Endothelial cell of umbilical vein (primary cell): ENCODE data around the gene HYPK. TPM values are rescaled to one million over a fixed set of nuclear protein-coding genes. Genes with fewer than 3 reads are reported as not detected.

ENCODE experiments used
- BruUV-seq: library from RNA; stranded (reverse); fragments of 400-500 nt; replicated peaks from 2 replicates; lab custom pipeline; 2021; lab: Mats Ljungman, UMichigan
- CTCF ChIA-PET: fragments of 300-600, 350-600 bp; sonication (Branson Sonifier 250); formaldehyde crosslinking; loops from one replicate; lab custom pipeline; 2021; ENCODE audit warnings: antibody characterized with exemption, inconsistent platforms; lab: Charles Lee
- POLR2A ChIA-PET: fragments of 300-600, 350-600 bp; sonication (Branson Sonifier 250); formaldehyde crosslinking; loops from one replicate; lab custom pipeline; 2021; ENCODE audit warnings: antibody characterized with exemption, inconsistent platforms; lab: Charles Lee
- DNase-seq: peaks from one replicate; pipeline ENCODE4 v3.0.0-alpha.2; 2011; ENCODE audit warnings: low read depth, low spot score
- FAIRE-seq: peaks from 2 replicates; lab custom pipeline; 2011; peaks lifted over from hg19 to GRCh38; lab: Jason Lieb, UNC
- H2AFZ ChIP-seq: 2 replicates; pipeline ENCODE4 v1.6.0; 2012; ENCODE audit warnings: low read depth, low read length, control low read depth, inconsistent platforms
- H3K27ac ChIP-seq: 2 replicates; pipeline ENCODE4 v1.5.1; 2011; ENCODE audit warnings: low read depth, mild to moderate bottlenecking, control low read depth, low read length, moderate library complexity; ENCODE audit not compliant: insufficient read depth
- H3K27me3 ChIP-seq, 2 experiments: 2 replicates each; pipeline versions ENCODE4 v1.6.0 to v1.6.1; 2011; ENCODE audit warnings: low read length in 2 of 2, mixed read lengths in 1 of 2; ENCODE audit not compliant: control insufficient read depth in 2 of 2, insufficient read depth in 2 of 2
- H3K36me3 ChIP-seq, 2 experiments: 2 replicates in 1 of 2; 3 replicates in 1 of 2; pipeline ENCODE4 v1.5.1; 2011; ENCODE audit warnings: low read length in 2 of 2, mild to moderate bottlenecking in 1 of 2, moderate library complexity in 1 of 2; ENCODE audit not compliant: control insufficient read depth in 2 of 2, insufficient read depth in 2 of 2; ENCODE audit errors: extremely low read depth in 1 of 2
- H3K4me1 ChIP-seq: 3 replicates; pipeline ENCODE4 v1.5.1; 2011; ENCODE audit warnings: mild to moderate bottlenecking, low read length; ENCODE audit not compliant: control insufficient read depth, insufficient read depth; ENCODE audit errors: extremely low read depth
- H3K4me2 ChIP-seq: 2 replicates; pipeline ENCODE4 v1.6.1; 2011; ENCODE audit warnings: low read length, control low read depth, mixed read lengths; ENCODE audit not compliant: insufficient read depth
- H3K4me3 ChIP-seq, 3 experiments: fragments of 200-600 bp in 1 of 3; sonication (generic), shearing (Covaris generic) in 1 of 3; replicated peaks in 1 of 3; 2 replicates each; pipeline ENCODE4 v1.5.1; 2011 to 2016; ENCODE audit warnings: control low read depth in 3 of 3, low read length in 3 of 3, mild to moderate bottlenecking in 2 of 3, inconsistent platforms in 1 of 3, low read depth in 1 of 3, moderate library complexity in 1 of 3; ENCODE audit not compliant: insufficient read depth in 1 of 3
- H3K79me2 ChIP-seq: 2 replicates; pipeline ENCODE4 v1.6.0; 2012; ENCODE audit warnings: low read length, inconsistent platforms; ENCODE audit not compliant: control insufficient read depth, insufficient read depth
- H3K9ac ChIP-seq: replicated peaks from 2 replicates; pipeline ENCODE3; 2011; ENCODE audit warnings: low read length, control low read depth; ENCODE audit not compliant: insufficient read depth; ENCODE audit errors: extremely low read depth
- H3K9me1 ChIP-seq: replicated peaks from 3 replicates; pipeline ENCODE4 v1.6.0; 2011; ENCODE audit warnings: mild to moderate bottlenecking, low read length; ENCODE audit not compliant: control insufficient read depth, insufficient read depth; ENCODE audit errors: extremely low read depth
- H3K9me3 ChIP-seq: replicated peaks from 2 replicates; pipeline ENCODE4 v1.5.1; 2012; ENCODE audit warnings: low read length, inconsistent platforms; ENCODE audit not compliant: control insufficient read depth, insufficient read depth
- H4K20me1 ChIP-seq: replicated peaks from 2 replicates; pipeline ENCODE3; 2011; ENCODE audit warnings: mild to moderate bottlenecking, low read length; ENCODE audit not compliant: control insufficient read depth, insufficient read depth; ENCODE audit errors: extremely low read depth
- CTCF ChIP-seq, 2 donors: IDR thresholded peaks; 1 replicate in 1 of 2; 2 replicates in 1 of 2; pipeline ENCODE4 v1.5.1; 2011; ENCODE audit warnings: low read length in 2 of 2, mild to moderate bottlenecking in 2 of 2, moderate library complexity in 2 of 2, control low read depth in 1 of 2, inconsistent platforms in 1 of 2, low read depth in 1 of 2; ENCODE audit not compliant: insufficient read depth in 1 of 2; ENCODE audit errors: extremely low read depth in 1 of 2
- EZH2 ChIP-seq: IDR thresholded peaks from 2 replicates; pipeline ENCODE4 v1.6.1; 2012; ENCODE audit warnings: borderline replicate concordance, low read depth, mild to moderate bottlenecking, moderate library complexity, low read length, inconsistent platforms; ENCODE audit not compliant: severe bottlenecking
- FOS ChIP-seq: IDR thresholded peaks from 2 replicates; pipeline ENCODE4 v1.6.1; 2011; ENCODE audit warnings: mild to moderate bottlenecking, low read length, moderate library complexity, borderline replicate concordance; ENCODE audit not compliant: insufficient read depth
- GATA2 ChIP-seq: IDR thresholded peaks from 2 replicates; pipeline ENCODE4 v1.7.0; 2011; ENCODE audit warnings: low read depth, mild to moderate bottlenecking, moderate library complexity, mixed read lengths, low read length; ENCODE audit not compliant: insufficient read length, insufficient read depth
- JUN ChIP-seq: IDR thresholded peaks from 2 replicates; pipeline ENCODE4 v1.6.1; 2011; ENCODE audit warnings: borderline replicate concordance, low read depth; ENCODE audit not compliant: insufficient read length, insufficient read depth
- MAX ChIP-seq: IDR thresholded peaks from 2 replicates; pipeline ENCODE4 v1.6.1; 2011; ENCODE audit not compliant: insufficient read depth, insufficient read length
- MYC ChIP-seq: IDR thresholded peaks from one replicate; pipeline ENCODE4 v1.6.1; 2011; ENCODE audit warnings: mild to moderate bottlenecking, low read depth, low read length
- POLR2A ChIP-seq: IDR thresholded peaks from 2 replicates; pipeline ENCODE4 v1.6.1; 2012; ENCODE audit warnings: low read depth, mild to moderate bottlenecking, control low read depth, low read length
- POLR2AphosphoS5 ChIP-seq: IDR thresholded peaks from 2 replicates; pipeline ENCODE4 v1.6.1; 2012; ENCODE audit warnings: low read depth, mild to moderate bottlenecking, control low read depth, low read length, moderate library complexity; ENCODE audit not compliant: insufficient read depth
- dilution Hi-C: fragments of 300-500 bp; cut with MboI; formaldehyde crosslinking; loops from one replicate; pipeline ENCODE4 v1.15.0; 2019; ENCODE audit warnings: low sequenced_read_pairs; ENCODE audit not compliant: extremely low pct_ligation_motif_present
- intact Hi-C: fragments of 100-400 bp; cut with micrococcal nuclease; formaldehyde crosslinking; loops from one replicate; pipeline ENCODE4 v1.10.0; 2022
- polyA plus RNA-seq, 4 experiments: library from polyadenylated mRNA; depleted of rRNA in 3 of 4; stranded (reverse) in 3 of 4; unstranded in 1 of 4; fragments of >200 nt; gene quantifications; 2 replicates each; pipeline versions ENCODE4 v1.2.1 to v1.2.3, GENCODE V29; 2011 to 2012; ENCODE audit warnings: missing spikeins in 1 of 4
- total RNA-seq: library from RNA; stranded (reverse); gene quantifications from 2 replicates; pipeline ENCODE4 v1.2.3, GENCODE V29; 2021

The HYPK gene
- total and polyA plus RNA-seq, 2 donors (not counting 3 experiments of a cell fraction or from before 2014, with no cell fraction given): 5.2 to 17.8 TPM

GRCh38 chr15:43763819-43764446, 36.5 kb upstream of the HYPK start:
- Histone ChIP-seq H3K9ac (no peak overlapping the region), H3K4me1 (no peaks in the 10 kb centered on the region), H3K79me2 (peaks cover 7% of the 10 kb centered on the region), H3K36me3 (peaks cover 35 to 48% of the 10 kb centered on the region in 2 experiments), H2AFZ (no peak overlapping the region), H3K27ac (no peak overlapping the region), H3K27me3 (no peaks in the 10 kb centered on the region), H4K20me1 (no peaks in the 10 kb centered on the region), H3K4me3 (no peak overlapping the region), H3K9me1 (no peaks in the 10 kb centered on the region), H3K4me2 (no peak overlapping the region), H3K9me3 (no peaks in the 10 kb centered on the region)
- DNase-seq (no peak), FAIRE-seq (no peak)
- POLR2A ChIA-PET: no interaction called here
- TF ChIP-seq GATA2: no peak
- no peak for TF ChIP-seq MAX
- TF ChIP-seq POLR2A: no peak
- TF ChIP-seq MYC: no peak
- TF ChIP-seq EZH2: no peak
- no peak for TF ChIP-seq JUN
- TF ChIP-seq POLR2AphosphoS5: no peak
- TF ChIP-seq CTCF (IDR thresholded peaks at IDR 0.05; ENCODE audit: extremely low read depth in 1 of 2, insufficient read depth in 1 of 2, low read depth in 1 of 2, low read length in 2 of 2): no peak
- TF ChIP-seq FOS: no peak
- intact Hi-C loops (no loop called here), dilution Hi-C loops (no loop called here)
- CTCF ChIA-PET: no interaction called here
- no TSS peak for BruUV-seq
